Kidney (tissue), 14 donors: ENCODE results near the gene NKAIN2. TPM values are rescaled to one million over a fixed set of nuclear protein-coding genes. Genes with fewer than 3 reads are reported as not detected.

Experiments
- DNase-seq, 5 donors: peaks; one replicate each; pipeline ENCODE4 v3.0.0-alpha.2; 2013 to 2020
- FAIRE-seq: peaks from 2 replicates; lab custom pipeline; 2012; peaks lifted over from hg19 to GRCh38; lab: Jason Lieb, UNC
- H3K27ac ChIP-seq, 2 donors: one replicate each; pipeline ENCODE4 v1.7.0; 2013; ENCODE audit warnings: low read depth in 2 of 2, low read length in 2 of 2, inconsistent platforms in 1 of 2
- H3K27me3 ChIP-seq: one replicate; pipeline ENCODE4 v1.7.1; 2013; ENCODE audit warnings: low read length, inconsistent platforms; ENCODE audit not compliant: control insufficient read depth, insufficient read depth
- H3K36me3 ChIP-seq, 3 donors: one replicate each; pipeline versions ENCODE4 v1.7.0 to v1.7.1; 2013; ENCODE audit warnings: low read length in 3 of 3, control low read depth in 1 of 3, inconsistent platforms in 1 of 3; ENCODE audit not compliant: insufficient read depth in 3 of 3, control insufficient read depth in 2 of 3
- H3K4me1 ChIP-seq, 3 donors: one replicate each; pipeline versions ENCODE4 v1.7.0 to v1.7.1; 2013; ENCODE audit warnings: low read length in 3 of 3, inconsistent platforms in 1 of 3, low read depth in 1 of 3; ENCODE audit not compliant: control insufficient read depth in 2 of 3, insufficient read depth in 2 of 3
- H3K4me3 ChIP-seq, 3 donors: one replicate each; pipeline versions ENCODE4 v1.7.0 to v1.8.1; 2013; ENCODE audit warnings: low read length in 3 of 3, control low read depth in 1 of 3, inconsistent platforms in 1 of 3
- H3K9ac ChIP-seq, 3 donors: one replicate each; pipeline versions ENCODE4 v1.7.0 to v1.7.1; 2013; ENCODE audit warnings: low read length in 3 of 3, control low read depth in 1 of 3, inconsistent platforms in 1 of 3
- H3K9me3 ChIP-seq, 3 donors: one replicate each; pipeline versions ENCODE4 v1.7.0 to v1.7.1; 2013; ENCODE audit warnings: low read length in 3 of 3, control low read depth in 1 of 3, inconsistent platforms in 1 of 3; ENCODE audit not compliant: control insufficient read depth in 2 of 3, insufficient read depth in 1 of 3
- intact Hi-C: fragments of 100-400 bp; cut with DNase I; formaldehyde crosslinking; loops from one replicate; pipeline ENCODE4 v1.11.1; 2022
- polyA plus RNA-seq: library from polyadenylated mRNA; stranded (reverse); fragments of 350-450 nt; fragmentation: Illumina TruSeq; extraction: RNeasy Lipid Tissue Mini Kit (QIAGEN cat#74804); gene quantifications from one replicate; pipeline ENCODE4 v1.2.3, GENCODE V29; 2014; ENCODE audit warnings: low read depth, low replicate concordance; ENCODE audit not compliant: insufficient read depth
- total RNA-seq: library from RNA; stranded (reverse); fragmentation: NEBNext Ultra II Directional; extraction: Animal tissue kit (Norgen Biotek cat#: 25700); gene quantifications from one replicate; pipeline ENCODE4 v1.2.1, GENCODE V29; 2021
- TF ChIP-seq, protein P1 (sequence below): IDR thresholded peaks from 3 replicates; pipeline ENCODE4 v1.5.1; 2012; ENCODE audit warnings: mild to moderate bottlenecking, moderate library complexity, borderline replicate concordance; ENCODE audit not compliant: insufficient read depth; ENCODE audit errors: extremely low read depth
- donor health status: control.
- donor health status: control.
- donor health status: control.
- donor health status: control.
- donor health status: control.
- donor health status: DM: yes; HTN: yes; CAD: no.
- donor health status: Normal renal cell carcinoma (clear cell type).

NKAIN2 gene
- total and polyA plus RNA-seq, 2 donors from 2014 or later, result 0.39 to 1.8 TPM

DNA sequence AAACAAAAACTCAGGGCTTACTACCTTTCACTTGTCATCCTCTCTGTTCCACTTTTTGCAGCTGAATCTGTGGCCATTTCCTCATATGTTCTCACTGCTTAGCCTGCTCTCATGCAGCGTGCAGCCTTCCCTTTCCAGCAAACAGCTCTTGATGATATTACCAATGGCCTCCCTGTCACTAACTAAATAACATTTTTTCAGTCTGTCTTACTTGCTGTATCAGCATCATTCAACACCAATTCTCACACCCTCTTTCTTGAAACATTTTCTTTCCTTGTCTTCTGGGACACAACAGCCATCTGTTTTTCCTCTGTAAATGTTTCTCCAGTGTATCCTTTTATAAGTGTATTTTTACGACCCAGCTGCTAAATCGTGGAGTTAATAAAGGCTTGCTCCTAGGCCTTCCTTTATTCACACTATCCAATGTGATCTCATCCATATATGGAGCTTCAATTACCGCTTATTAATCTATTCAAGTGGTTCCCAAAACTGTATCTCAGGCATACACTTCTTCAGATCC is 634.9 kb downstream of the NKAIN2 start:
- Histone ChIP-seq H3K27ac (no peak overlapping the region), H3K9ac (no peak overlapping the region), H3K4me3 (no peak overlapping the region), H3K4me1 (no peaks in the 10 kb centered on the region), H3K9me3 (no peaks in the 10 kb centered on the region), H3K27me3 (no peaks in the 10 kb centered on the region), H3K36me3 (no peaks in the 10 kb centered on the region)
- FAIRE-seq, result no peak
- intact Hi-C loops, result no loop called here
- TF ChIP-seq, protein P1, sequence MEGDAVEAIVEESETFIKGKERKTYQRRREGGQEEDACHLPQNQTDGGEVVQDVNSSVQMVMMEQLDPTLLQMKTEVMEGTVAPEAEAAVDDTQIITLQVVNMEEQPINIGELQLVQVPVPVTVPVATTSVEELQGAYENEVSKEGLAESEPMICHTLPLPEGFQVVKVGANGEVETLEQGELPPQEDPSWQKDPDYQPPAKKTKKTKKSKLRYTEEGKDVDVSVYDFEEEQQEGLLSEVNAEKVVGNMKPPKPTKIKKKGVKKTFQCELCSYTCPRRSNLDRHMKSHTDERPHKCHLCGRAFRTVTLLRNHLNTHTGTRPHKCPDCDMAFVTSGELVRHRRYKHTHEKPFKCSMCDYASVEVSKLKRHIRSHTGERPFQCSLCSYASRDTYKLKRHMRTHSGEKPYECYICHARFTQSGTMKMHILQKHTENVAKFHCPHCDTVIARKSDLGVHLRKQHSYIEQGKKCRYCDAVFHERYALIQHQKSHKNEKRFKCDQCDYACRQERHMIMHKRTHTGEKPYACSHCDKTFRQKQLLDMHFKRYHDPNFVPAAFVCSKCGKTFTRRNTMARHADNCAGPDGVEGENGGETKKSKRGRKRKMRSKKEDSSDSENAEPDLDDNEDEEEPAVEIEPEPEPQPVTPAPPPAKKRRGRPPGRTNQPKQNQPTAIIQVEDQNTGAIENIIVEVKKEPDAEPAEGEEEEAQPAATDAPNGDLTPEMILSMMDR, result no peak
- peak in 1 of 5 donors; percentile 56 for DNase-seq

DNA sequence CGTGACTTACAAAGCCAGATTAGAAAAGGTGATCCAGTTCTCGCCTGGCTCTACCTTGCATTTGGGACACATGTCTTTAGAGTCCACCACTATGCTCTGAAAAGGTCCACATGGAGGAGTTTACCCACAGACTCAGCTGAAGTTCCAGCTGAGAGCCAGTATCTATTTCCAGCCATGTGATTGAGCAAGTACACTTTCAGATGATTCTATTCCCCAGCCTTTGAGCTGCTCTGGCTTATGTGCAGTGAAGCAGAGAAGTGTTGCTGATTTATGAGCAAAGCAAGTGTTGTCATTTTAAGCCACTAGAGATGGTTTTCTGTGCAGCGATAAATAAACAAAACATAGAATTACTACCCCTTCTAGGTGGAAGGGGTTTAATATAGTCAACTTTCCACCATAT is 637.8 kb downstream of the NKAIN2 start:
- Histone ChIP-seq H3K27me3 (no peaks in the 10 kb centered on the region), H3K27ac (no peak overlapping the region), H3K9ac (no peak overlapping the region), H3K4me1 (no peaks in the 10 kb centered on the region), H3K36me3 (no peaks in the 10 kb centered on the region), H3K4me3 (no peak overlapping the region), H3K9me3 (no peaks in the 10 kb centered on the region)
- FAIRE-seq (no peak), DNase-seq (peak in 2 of 5 donors; percentile 31 to 32)
- intact Hi-C loops, result no loop called here
- TF ChIP-seq, protein P1, result no peak

DNA sequence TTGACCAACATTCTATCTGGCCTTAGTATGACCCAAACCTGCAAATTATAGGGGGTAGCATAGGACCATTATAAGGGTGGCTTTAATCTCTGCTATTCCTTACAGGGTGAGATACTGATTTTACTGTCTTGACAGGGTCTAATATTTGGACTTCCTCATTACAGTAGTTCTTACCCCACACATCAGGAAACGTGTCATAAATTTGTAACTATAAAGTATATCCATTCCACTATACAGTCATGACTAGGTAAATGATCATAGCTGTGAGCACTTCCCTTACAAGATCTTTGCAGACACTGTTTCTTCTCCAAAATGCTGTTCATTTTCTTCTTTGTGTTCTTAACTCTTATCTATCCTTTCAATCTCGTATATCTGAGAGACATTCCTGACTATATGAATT is 639.9 kb downstream of the NKAIN2 start:
- H3K4me3 ChIP-seq, result no peak overlapping the region
- H3K27ac ChIP-seq, result no peak overlapping the region
- H3K9me3 ChIP-seq, result no peaks in the 10 kb centered on the region
- no peak overlapping the region for H3K9ac ChIP-seq
- TF ChIP-seq, protein P1, result no peak
- intact Hi-C loops, result no loop called here
- no peak for FAIRE-seq
- no peaks in the 10 kb centered on the region for H3K36me3 ChIP-seq
- H3K4me1 ChIP-seq, result no peaks in the 10 kb centered on the region
- no peaks in the 10 kb centered on the region for H3K27me3 ChIP-seq
- DNase-seq, result no peak

DNA sequence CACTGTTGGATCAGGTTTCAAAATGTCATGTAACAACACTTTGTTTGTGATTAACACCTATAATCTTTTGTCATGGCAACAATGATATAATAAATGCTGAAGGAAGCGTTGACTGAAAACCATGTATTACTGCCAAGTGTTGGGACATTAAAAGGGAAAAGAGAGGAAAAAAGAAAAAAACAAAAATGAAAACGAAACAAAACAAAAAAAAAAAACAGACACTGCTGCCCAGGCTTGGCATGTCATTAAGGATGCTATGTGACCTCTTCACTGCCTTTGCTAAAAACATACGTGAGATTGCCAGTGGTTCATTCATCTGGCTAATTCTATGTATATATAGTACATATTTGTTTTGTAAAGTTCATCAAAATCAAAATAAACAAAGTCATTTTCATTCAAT is 641.9 kb downstream of the NKAIN2 start:
- H3K27me3 ChIP-seq, result no peaks in the 10 kb centered on the region
- FAIRE-seq (no peak), DNase-seq (no peak)
- no peaks in the 10 kb centered on the region for H3K9me3 ChIP-seq
- TF ChIP-seq, protein P1, result no peak
- H3K36me3 ChIP-seq, result no peaks in the 10 kb centered on the region
- intact Hi-C loops, result no loop called here
- H3K4me1 ChIP-seq, result no peaks in the 10 kb centered on the region
- no peak overlapping the region for H3K4me3 ChIP-seq
- no peak overlapping the region for H3K9ac ChIP-seq
- no peak overlapping the region for H3K27ac ChIP-seq
